ENCODE measurements around the gene PTPRE. TPM values are rescaled to one million over a fixed set of nuclear protein-coding genes. Genes with fewer than 3 reads are reported as not detected.

PTPRE gene
- total RNA-seq, 1 experiment from 2014 or later, result 12.3 TPM

DNA sequence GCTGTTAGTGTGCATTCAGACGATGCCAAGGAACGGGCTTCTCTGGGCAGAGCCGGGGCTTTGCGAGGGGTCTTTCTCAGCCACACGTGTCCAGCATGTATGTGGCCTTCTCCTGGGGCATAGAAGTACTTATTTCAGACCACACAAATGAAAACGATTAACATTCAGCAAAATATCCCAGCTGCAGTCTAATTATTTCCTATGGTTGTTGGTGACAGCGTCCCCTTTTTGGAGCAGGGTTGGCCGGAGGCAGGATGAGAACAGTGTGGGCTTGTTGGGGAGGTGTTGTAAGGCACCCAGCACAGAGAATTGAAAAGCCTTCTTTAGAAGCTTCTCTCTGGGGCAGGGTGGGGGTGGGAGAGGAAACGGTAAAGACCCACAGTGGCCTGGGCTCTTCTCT is 54.2 kb downstream of the PTPRE start (continued):
- TF ChIP-seq, protein P1, sequence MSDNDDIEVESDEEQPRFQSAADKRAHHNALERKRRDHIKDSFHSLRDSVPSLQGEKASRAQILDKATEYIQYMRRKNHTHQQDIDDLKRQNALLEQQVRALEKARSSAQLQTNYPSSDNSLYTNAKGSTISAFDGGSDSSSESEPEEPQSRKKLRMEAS (IDR thresholded peaks at IDR 0.05), result no peak
- TF ChIP-seq SRF (IDR thresholded peaks at IDR 0.05; ENCODE audit: low read depth) (no peak), TCF7L2 (IDR thresholded peaks at IDR 0.05; ENCODE audit: borderline replicate concordance, extremely low read depth, insufficient read depth, insufficient read length) (no peak), CBX3 (IDR thresholded peaks at IDR 0.05; ENCODE audit: low read depth) (no peak), ELF1 (IDR thresholded peaks at IDR 0.05; ENCODE audit: borderline replicate concordance, low read depth) (no peak), ZFX (IDR thresholded peaks at IDR 0.05) (no peak)
- TF ChIP-seq, protein P2, sequence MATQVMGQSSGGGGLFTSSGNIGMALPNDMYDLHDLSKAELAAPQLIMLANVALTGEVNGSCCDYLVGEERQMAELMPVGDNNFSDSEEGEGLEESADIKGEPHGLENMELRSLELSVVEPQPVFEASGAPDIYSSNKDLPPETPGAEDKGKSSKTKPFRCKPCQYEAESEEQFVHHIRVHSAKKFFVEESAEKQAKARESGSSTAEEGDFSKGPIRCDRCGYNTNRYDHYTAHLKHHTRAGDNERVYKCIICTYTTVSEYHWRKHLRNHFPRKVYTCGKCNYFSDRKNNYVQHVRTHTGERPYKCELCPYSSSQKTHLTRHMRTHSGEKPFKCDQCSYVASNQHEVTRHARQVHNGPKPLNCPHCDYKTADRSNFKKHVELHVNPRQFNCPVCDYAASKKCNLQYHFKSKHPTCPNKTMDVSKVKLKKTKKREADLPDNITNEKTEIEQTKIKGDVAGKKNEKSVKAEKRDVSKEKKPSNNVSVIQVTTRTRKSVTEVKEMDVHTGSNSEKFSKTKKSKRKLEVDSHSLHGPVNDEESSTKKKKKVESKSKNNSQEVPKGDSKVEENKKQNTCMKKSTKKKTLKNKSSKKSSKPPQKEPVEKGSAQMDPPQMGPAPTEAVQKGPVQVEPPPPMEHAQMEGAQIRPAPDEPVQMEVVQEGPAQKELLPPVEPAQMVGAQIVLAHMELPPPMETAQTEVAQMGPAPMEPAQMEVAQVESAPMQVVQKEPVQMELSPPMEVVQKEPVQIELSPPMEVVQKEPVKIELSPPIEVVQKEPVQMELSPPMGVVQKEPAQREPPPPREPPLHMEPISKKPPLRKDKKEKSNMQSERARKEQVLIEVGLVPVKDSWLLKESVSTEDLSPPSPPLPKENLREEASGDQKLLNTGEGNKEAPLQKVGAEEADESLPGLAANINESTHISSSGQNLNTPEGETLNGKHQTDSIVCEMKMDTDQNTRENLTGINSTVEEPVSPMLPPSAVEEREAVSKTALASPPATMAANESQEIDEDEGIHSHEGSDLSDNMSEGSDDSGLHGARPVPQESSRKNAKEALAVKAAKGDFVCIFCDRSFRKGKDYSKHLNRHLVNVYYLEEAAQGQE (IDR thresholded peaks at IDR 0.05; ENCODE audit: low read depth), result no peak

DNA sequence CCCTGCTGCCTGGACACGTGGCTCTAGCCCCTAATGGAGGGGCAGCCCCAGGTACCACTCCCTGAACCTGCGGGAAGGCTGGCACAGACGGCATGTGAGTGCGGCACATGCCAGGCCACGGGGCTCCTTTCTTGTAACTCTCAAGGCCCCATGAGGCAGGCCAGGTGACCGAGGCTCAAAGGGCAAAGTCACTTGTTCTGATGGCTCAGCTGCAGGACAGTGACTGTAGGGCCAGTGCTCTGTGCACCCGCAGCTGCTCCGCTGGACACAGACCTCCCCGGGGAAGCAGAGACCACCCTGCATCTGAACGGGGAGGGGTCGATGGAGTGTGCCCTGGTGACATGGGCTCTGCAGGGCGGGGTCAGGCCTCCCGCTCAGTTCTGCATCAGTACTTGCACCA is 55.3 kb downstream of the PTPRE start:
- ChIA-PET POLR2A (no interaction called here), CTCF (no interaction called here)
- no TSS peak for BruUV-seq (replicated peaks)
- TF ChIP-seq, protein P3, sequence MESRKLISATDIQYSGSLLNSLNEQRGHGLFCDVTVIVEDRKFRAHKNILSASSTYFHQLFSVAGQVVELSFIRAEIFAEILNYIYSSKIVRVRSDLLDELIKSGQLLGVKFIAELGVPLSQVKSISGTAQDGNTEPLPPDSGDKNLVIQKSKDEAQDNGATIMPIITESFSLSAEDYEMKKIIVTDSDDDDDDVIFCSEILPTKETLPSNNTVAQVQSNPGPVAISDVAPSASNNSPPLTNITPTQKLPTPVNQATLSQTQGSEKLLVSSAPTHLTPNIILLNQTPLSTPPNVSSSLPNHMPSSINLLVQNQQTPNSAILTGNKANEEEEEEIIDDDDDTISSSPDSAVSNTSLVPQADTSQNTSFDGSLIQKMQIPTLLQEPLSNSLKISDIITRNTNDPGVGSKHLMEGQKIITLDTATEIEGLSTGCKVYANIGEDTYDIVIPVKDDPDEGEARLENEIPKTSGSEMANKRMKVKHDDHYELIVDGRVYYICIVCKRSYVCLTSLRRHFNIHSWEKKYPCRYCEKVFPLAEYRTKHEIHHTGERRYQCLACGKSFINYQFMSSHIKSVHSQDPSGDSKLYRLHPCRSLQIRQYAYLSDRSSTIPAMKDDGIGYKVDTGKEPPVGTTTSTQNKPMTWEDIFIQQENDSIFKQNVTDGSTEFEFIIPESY (IDR thresholded peaks at IDR 0.05; ENCODE audit: extremely low read depth, insufficient replicate concordance, low read length), result no peak
- TF ChIP-seq CEBPB (IDR thresholded peaks at IDR 0.05; ENCODE audit: low read depth) (no peak), POLR2A (IDR thresholded peaks at IDR 0.05; ENCODE audit: borderline replicate concordance, extremely low read depth, insufficient read depth, insufficient read length) (no peak), ZFX (IDR thresholded peaks at IDR 0.05) (no peak), ELF1 (IDR thresholded peaks at IDR 0.05; ENCODE audit: borderline replicate concordance, low read depth) (no peak), EZH2 (IDR thresholded peaks at IDR 0.05) (no peak), POLR2AphosphoS5 (IDR thresholded peaks at IDR 0.05; ENCODE audit: low read depth, low read length) (no peak), ZNF274 (IDR thresholded peaks at IDR 0.05; ENCODE audit: low read depth, low read length) (no peak), YY1 (IDR thresholded peaks at IDR 0.05; ENCODE audit: extremely low read depth, insufficient replicate concordance, low read depth, low read length) (no peak), FOSL1 (IDR thresholded peaks at IDR 0.05; ENCODE audit: low read depth) (no peak)
- TF ChIP-seq, protein P1 (IDR thresholded peaks at IDR 0.05), result no peak
- TF ChIP-seq, protein P2 (IDR thresholded peaks at IDR 0.05; ENCODE audit: low read depth), result no peak

More for the DNA sequence above, 55.3 kb downstream of the PTPRE start:
- H3K9me3 ChIP-seq (ENCODE audit: control insufficient read depth in 1 of 2, insufficient read depth in 1 of 2, low read depth in 1 of 2, low read length in 2 of 2), result no peaks in the 10 kb centered on the region
- no peak overlapping the region for H3K27ac ChIP-seq (ENCODE audit: low read depth, low read length)
- no peak overlapping the region for H3K4me2 ChIP-seq (ENCODE audit: low read length)
- no peaks in the 10 kb centered on the region for H3K4me1 ChIP-seq (ENCODE audit: control insufficient read depth in 1 of 2, insufficient read depth in 2 of 2, low read length in 2 of 2)
- no peak overlapping the region for H3K9ac ChIP-seq (ENCODE audit: low read length)
- H3K27me3 ChIP-seq (ENCODE audit: insufficient read depth, low read length), result no peaks in the 10 kb centered on the region
- no peaks in the 10 kb centered on the region for H4K20me1 ChIP-seq (ENCODE audit: insufficient read depth)
- RAD21 ChIA-PET (ENCODE audit: low non-redundant PET in 1 of 2, low total read pairs in 2 of 2, uncharacterized antibody in 2 of 2, unreplicated experiment in 2 of 2), result no interaction called here
- intact Hi-C loops (cut with micrococcal nuclease), result no loop called here
- H3K79me2 ChIP-seq (ENCODE audit: insufficient read depth, low read length), result no peaks in the 10 kb centered on the region
- no peaks in the 10 kb centered on the region for H3K9me2 ChIP-seq (ENCODE audit: insufficient read depth)
- H2AFZ ChIP-seq (ENCODE audit: low read depth, low read length, poor library complexity, severe bottlenecking), result no peak overlapping the region
- DNase-seq (ENCODE audit: low read depth, low spot score) (no peak), ATAC-seq (no peak)
- H3K4me3 ChIP-seq (replicated peaks in 1 of 2; ENCODE audit: low read depth in 1 of 2, low read length in 2 of 2), result no peak overlapping the region
- H3K36me3 ChIP-seq (ENCODE audit: control insufficient read depth in 1 of 2, insufficient read depth in 2 of 2, low read length in 2 of 2), result no peaks in the 10 kb centered on the region

All from HCT116 (cell line).